NCI-H1092 (cell line): ENCODE data around the gene C17orf75.
"Not testable (repeated sequence)": the region's sequence is repeated elsewhere in the genome, so short reads cannot be mapped to it uniquely, and the experiment has no call there.

Source experiments
- DNase-seq: peaks from one replicate; lab custom pipeline; 2025; lab: John Stamatoyannopoulos, UW

Gene C17orf75

DNA sequence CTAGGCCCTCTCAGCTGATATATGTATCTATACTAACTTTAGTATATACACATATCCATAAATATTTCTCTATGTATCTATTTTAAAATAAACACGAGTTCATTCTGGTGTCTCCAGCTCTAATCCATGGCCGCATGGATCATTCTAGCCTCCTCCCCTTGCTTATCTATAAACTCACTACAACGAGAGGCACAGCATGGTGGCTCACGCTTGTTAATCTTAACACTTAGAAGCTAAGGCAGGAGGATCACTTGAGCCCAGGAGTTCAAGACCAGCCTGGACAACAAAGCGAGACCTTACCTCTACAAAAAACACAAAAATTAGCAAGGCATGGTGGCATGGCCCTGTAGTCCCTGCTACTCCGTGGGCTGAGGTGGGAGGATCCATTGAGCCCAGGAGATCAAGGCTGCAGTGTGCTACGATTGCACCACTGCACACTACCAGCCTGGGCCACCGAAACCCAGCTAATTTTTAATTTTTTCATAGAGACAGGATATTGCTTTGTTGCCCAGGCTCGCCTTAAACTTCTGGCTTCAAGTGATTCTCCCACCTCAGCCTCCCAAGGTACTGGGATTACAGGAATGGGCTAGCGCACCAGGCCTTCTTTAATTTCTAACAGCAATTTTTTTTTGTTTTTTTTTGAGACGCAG, 4.1 kb upstream of the C17orf75 start:
- no peak for DNase-seq

DNA sequence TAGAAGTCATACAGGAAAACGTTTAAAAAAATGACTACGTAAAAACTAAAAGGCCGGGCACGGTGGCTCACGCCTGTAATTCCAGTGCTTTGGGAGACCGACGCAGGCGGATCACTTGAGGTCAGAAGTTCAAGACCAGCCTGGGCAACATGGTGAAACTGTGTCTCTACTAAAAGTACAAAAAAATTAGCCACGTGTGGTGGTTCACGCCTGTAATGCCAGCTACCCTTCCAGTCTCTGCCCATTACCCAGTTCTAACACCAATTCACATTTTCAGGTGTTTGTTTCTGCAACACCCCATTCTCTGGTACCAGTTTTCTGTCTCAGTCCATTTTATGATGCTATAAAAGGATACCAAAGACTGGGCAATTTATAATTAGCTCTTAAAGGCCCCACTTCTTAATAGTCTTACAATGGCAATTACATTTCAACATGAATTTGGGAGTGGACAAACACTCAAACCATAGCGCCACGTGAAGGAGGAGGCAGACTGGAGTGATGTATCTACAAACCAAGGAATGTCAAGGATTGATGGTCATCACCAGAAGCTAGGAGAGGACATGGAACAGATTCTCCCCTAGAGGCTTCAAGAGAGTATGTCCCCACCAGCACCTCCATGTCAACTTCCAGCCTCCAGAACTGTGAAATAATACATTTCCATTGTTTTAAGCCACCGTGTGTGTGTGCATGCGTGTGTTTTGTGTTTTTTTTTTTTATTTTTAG, 791 bp upstream of the C17orf75 start:
- no peak for DNase-seq

GRCh38 chr17:32341141-32341856, 674 bp downstream of the C17orf75 start:
- no peak for DNase-seq

GRCh38 chr17:32335687-32336086, 6.3 kb downstream of the C17orf75 start:
- no peak for DNase-seq

- no peak for DNase-seq
Measured at GRCh38 chr17:32335046-32335445, 6.9 kb downstream of the C17orf75 start.

GRCh38 chr17:32333187-32333586, 8.8 kb downstream of the C17orf75 start:
- no peak for DNase-seq

- DNase-seq: no peak
Measured at GRCh38 chr17:32331243-32332040, 10.5 kb downstream of the C17orf75 start.

DNA sequence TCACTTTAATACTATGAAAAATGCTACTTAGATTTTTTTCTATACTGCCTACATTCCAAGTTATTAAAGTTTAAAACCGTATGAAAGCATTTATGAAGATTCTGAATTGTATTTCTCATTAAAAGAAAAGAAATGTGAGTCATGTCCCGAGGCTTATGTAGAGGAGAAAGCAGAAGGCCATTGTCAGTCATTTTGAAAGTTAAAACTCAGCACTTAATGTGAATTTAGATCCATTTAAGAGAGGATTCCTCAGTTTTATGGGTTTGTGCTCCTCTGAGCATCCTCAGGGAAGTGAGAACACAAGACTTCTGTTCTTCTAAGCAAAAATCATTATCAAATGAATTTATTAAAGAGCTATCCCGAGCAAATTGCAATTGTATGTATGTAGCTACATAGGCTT, 11.8 kb downstream of the C17orf75 start:
- no peak for DNase-seq

DNA sequence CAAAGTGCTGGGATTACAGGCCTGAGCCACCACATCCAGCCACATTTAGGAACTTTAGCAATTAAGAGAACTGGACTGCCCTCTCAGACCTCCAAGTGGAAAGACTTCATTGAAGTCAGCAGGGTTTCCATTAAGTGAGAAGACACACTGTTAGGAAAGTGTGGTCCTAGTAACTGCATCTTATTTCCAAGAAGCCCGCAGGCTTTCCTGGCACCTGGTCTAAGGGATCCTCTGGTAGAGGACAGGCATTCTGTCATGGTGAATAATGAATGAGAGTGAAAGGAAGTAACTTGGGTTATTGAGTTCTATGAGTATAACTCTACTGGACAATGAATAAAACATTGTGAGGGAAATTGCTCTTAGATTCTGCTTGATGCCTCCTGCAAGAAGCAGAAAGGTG, 14.1 kb downstream of the C17orf75 start:
- DNase-seq: no peak

- no peak for DNase-seq
Measured at GRCh38 chr17:32323811-32324491, 18.0 kb downstream of the C17orf75 start.

- no peak for DNase-seq
Measured at GRCh38 chr17:32323046-32323445, 18.9 kb downstream of the C17orf75 start.

DNA sequence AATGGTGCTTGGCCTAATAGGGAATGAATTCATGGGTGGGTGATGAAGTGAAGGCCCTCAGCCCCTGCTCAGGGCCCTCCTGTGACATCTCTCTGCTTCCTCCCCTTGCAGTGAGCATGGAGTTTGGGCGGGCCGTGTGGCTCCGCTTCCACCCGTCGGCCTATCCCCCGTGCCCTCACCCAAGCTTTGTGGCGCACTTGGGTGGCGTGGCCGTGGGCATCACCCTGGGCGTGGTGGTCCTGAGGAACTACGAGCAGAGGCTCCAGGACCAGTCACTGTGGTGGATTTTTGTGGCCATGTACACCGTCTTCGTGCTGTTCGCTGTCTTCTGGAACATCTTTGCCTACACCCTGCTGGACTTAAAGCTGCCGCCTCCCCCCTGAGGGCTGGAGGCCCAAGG, 21.1 kb downstream of the C17orf75 start:
- no peak for DNase-seq

- not testable (repeated sequence) for DNase-seq
Measured at GRCh38 chr17:32320080-32320479, 21.9 kb downstream of the C17orf75 start.

DNA sequence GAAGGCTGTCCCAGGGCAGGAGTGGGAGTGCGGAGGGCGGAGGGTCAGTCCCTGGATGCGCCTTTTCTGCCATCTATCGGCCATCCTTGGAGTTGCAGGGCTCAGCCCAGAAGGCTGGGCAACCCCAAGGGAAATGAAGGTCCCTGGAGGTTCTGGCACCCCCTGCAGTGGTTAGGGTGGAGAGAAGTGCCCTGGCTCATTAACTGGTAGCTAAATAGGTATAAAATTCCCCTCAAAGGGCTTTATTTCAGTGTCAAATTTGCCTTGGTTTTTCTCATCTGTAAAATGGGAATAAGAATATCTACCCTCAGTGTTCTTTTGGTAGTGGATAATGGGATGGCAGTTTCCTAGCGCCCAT, 22.4 kb downstream of the C17orf75 start:
- DNase-seq: peak; percentile 62

GRCh38 chr17:32318071-32318470, 23.9 kb downstream of the C17orf75 start:
- DNase-seq: no peak

GRCh38 chr17:32317353-32317752, 24.6 kb downstream of the C17orf75 start:
- no peak for DNase-seq

DNA sequence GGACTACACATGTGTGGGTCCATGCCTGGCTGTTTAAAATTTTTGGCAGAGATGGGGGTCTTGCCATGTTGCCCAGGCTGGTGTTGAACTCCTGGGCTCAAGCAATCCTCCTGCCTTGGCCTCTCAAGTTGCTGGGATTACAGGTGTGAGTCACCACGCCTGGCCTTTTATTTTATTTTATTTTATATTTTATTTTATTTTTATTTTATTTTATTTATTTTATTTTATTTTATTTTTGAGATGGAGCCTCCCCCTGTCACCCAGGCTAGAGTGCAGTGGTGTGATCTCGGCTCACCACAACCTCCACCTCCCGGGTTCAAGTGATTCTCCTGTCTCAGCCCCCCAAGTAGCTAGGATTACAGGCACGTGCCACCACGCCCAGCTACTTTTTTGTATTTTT, 25.3 kb downstream of the C17orf75 start:
- not testable (repeated sequence) for DNase-seq

- DNase-seq: no peak
Measured at GRCh38 chr17:32315171-32315570, 26.8 kb downstream of the C17orf75 start.

DNA sequence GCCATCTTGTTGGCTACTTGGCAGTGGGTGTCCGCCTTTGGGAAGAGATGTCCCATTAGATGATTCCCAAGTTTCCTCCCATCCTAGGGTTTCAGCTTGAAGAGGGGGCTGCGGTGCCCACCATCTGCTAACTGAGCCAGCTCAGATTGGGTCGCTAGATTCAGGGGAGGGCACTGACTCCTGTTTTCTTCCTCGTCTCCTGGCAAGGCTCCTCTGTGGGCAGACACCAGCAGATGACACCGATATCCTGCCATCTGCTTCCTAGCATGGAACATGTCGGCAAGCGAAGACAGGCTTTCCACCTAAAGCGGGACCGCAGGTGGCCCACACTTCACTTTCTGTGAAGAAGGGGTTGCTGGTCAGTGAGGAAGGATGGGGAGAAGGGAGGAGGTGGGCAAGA, 27.3 kb downstream of the C17orf75 start:
- DNase-seq: no peak

- no peak for DNase-seq
Measured at GRCh38 chr17:32311028-32311536, 30.9 kb downstream of the C17orf75 start.

DNA sequence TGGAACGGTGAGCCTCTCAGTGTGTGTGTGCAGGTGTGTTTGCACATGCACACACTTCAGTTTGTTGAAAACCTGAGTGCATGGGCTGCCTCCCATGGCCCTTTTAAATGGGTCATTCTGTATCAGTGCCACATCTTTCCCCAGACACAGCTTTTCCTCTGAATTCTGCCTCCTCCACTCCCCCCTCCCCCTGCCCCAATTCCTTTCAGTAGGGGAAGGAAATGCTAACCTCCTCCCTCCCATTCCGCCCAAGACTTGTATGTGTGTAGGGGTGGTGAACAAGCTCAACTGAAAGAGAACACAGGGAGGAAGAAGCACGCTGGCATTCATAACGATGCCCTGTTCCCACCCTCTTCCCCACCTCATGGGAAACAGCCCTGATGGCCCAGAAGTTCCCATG, 34.3 kb downstream of the C17orf75 start:
- DNase-seq: no peak

DNA sequence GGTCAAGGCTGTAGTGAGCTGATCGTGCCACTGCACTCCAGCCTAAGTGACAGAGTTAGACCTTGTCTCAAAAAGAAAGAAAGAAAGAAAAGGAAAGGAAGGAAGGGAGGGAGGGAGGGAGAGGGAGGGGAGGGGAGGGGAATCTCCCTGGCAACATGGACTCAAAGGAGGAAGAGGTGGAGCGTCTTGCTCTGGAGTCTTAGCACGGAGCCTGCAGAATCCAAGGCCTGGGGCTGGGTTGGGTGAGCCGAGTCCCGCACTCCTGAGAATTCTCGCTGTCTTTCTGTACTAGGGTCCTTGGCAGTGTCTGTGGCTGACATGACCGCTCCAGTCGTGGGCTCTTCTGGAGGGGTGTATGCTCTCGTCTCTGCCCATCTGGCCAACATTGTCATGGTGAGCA, 36.9 kb downstream of the C17orf75 start:
- DNase-seq: no peak
